ENCODE measurements around the gene TCP11L1. TPM values are rescaled to one million over a fixed set of nuclear protein-coding genes. Genes with fewer than 3 reads are reported as not detected.

Gene TCP11L1
- total and polyA plus RNA-seq, 2 of the 8 experiments (the other 6 are each of a cell fraction or from before 2014, with no cell fraction given), result 10.9 to 23.1 TPM

- no peaks in the 10 kb centered on the region for H3K27me3 ChIP-seq (replicated peaks in 1 of 4; ENCODE audit: control insufficient read depth in 3 of 4, extremely low read depth in 1 of 4, insufficient read depth in 3 of 4, low read length in 3 of 4)
- H3K23ac ChIP-seq (ENCODE audit: insufficient read length), result no peak overlapping the region
- no peaks in the 10 kb centered on the region for H3K9me3 ChIP-seq (ENCODE audit: insufficient read depth in 2 of 2, low read depth in 1 of 2, low read length in 1 of 2)
- no peak overlapping the region for H3K14ac ChIP-seq (ENCODE audit: insufficient read length)
- no peak overlapping the region for H3K27ac ChIP-seq (ENCODE audit: low read depth, low read length)
- no peaks in the 10 kb centered on the region for H3K79me1 ChIP-seq (ENCODE audit: low read depth, low read length)
- H3K36me3 ChIP-seq (ENCODE audit: control insufficient read depth in 2 of 4, insufficient read depth in 4 of 4, low read length in 3 of 4), result peaks cover 3 to 22% (median 7%) of the 10 kb centered on the region in 4 experiments; a peak in 6 of 8 replicates
- H2BK5ac ChIP-seq (ENCODE audit: low read depth, low read length), result no peak overlapping the region
- DNase-seq (ENCODE audit: low read depth in 1 of 2, low spot score in 2 of 2), result no peak
- H2BK120ac ChIP-seq (replicated peaks; ENCODE audit: low read depth, low read length), result no peak overlapping the region
- H3K4me1 ChIP-seq (replicated peaks in 1 of 4; ENCODE audit: control insufficient read depth in 3 of 4, insufficient read depth in 4 of 4, low read length in 3 of 4), result no peaks in the 10 kb centered on the region
- H4K91ac ChIP-seq (replicated peaks; ENCODE audit: insufficient read length, low read length), result no peak overlapping the region
- ChIA-PET POLR2A (ENCODE audit: partially characterized antibody) (interaction anchor here (3.7 kb wide), 1 partner anchor 17 kb away, joined by 20 read pairs; the partner anchor contains the start of gene TCP11L1), CTCF (ENCODE audit: partially characterized antibody) (interaction anchor here (0.6 to 2.3 kb wide), 4 partner anchors 9 to 246 kb away, joined by 3 to 9 read pairs (median 4); no protein-coding TSS in a partner anchor)
- no peaks in the 10 kb centered on the region for H4K20me1 ChIP-seq (replicated peaks in 1 of 2; ENCODE audit: control insufficient read depth in 1 of 2, insufficient read depth in 2 of 2, low read length in 2 of 2)
- no peak overlapping the region for H2BK15ac ChIP-seq (ENCODE audit: low read length)
- TF ChIP-seq KDM1A (IDR thresholded peaks at IDR 0.05; ENCODE audit: borderline replicate concordance, low read length), result no peak
- TF ChIP-seq CBX5 (IDR thresholded peaks at IDR 0.05; ENCODE audit: low read depth, low read length), result no peak
- no peak for TF ChIP-seq SP1 (IDR thresholded peaks at IDR 0.05; ENCODE audit: low read depth, low read length)
- no peak for TF ChIP-seq HDAC2 (IDR thresholded peaks at IDR 0.05; ENCODE audit: borderline replicate concordance in 1 of 2, low read depth in 2 of 2, low read length in 2 of 2)
- TF ChIP-seq RBBP5 (IDR thresholded peaks at IDR 0.05; ENCODE audit: borderline replicate concordance, low read depth, low read length), result no peak
- no peak overlapping the region for H3K56ac ChIP-seq (replicated peaks; ENCODE audit: insufficient read length, low read depth, low read length)
- H3K4me3 ChIP-seq (ENCODE audit: extremely low read depth in 1 of 4, insufficient read depth in 2 of 4, low read depth in 3 of 4, low read length in 4 of 4), result no peak overlapping the region
- no peaks in the 10 kb centered on the region for H3K23me2 ChIP-seq (ENCODE audit: low read depth, low read length)
- no peak overlapping the region for H2BK20ac ChIP-seq (ENCODE audit: low read length)
- FAIRE-seq, result no peak
- H3K4ac ChIP-seq (replicated peaks; ENCODE audit: insufficient read length, low read depth, low read length), result no peak overlapping the region
- H2AK5ac ChIP-seq (ENCODE audit: low read depth, low read length), result no peak overlapping the region
- H3K79me2 ChIP-seq (ENCODE audit: control insufficient read depth in 1 of 2, insufficient read depth in 2 of 2, low read length in 2 of 2), result no peaks in the 10 kb centered on the region
- no peak overlapping the region for H2BK12ac ChIP-seq (ENCODE audit: low read depth, low read length)
- no peak overlapping the region for H3K4me2 ChIP-seq (ENCODE audit: insufficient read depth in 1 of 2, low read depth in 2 of 2, low read length in 2 of 2)
- no peak overlapping the region for H3K9ac ChIP-seq (replicated peaks in 1 of 4; ENCODE audit: extremely low read depth in 1 of 4, low read depth in 3 of 4, low read length in 3 of 4)
- H2AFZ ChIP-seq (ENCODE audit: low read length), result no peak overlapping the region
- no peak overlapping the region for H4K8ac ChIP-seq (ENCODE audit: extremely low read depth, insufficient read depth, low read length)
- H4K5ac ChIP-seq (ENCODE audit: insufficient read length, low read depth, low read length), result no peak overlapping the region
- no peak overlapping the region for H3K18ac ChIP-seq (ENCODE audit: extremely low read depth, low read length)
Measured at GRCh38 chr11:33055375-33055774, 16.0 kb downstream of the TCP11L1 start.
